ACHN (cell line): ENCODE results near the gene JCAD.
"Not testable (repeated sequence)": the region's sequence is repeated elsewhere in the genome, so short reads cannot be mapped to it uniquely, and the experiment has no call there.

ENCODE experiments used
- DNase-seq: peaks from one replicate; pipeline ENCODE4 v3.0.0-alpha.2; 2015
- in situ Hi-C: cut with HindIII; loops from 2 replicates; pipeline ENCODE4 v1.10.0; 2017; ENCODE audit warnings: low sequenced_read_pairs, low pct_ligation_motif_present, low pct_unique_long_range_greater_than_20kb

JCAD gene

DNA sequence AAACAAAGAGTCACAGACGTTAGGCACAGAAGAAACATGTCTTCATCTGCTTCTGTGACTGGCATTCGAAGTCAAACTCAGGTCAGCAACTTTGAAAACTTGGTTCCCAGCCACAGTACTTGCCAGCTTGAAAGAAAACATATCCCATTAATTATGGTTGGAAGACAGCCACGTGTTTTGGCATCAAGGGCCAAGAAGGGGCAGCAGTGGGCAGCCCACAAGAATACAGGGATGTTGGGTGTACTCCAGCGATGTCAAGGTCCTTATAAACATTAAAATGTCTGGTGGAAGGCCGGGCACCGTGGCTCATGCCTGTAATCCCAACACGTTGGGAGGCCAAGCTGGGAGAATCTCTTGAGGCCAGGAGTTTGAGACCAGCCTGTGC is 29.5 kb downstream of the JCAD start:
- in situ Hi-C loops, result no loop called here
- DNase-seq, result no peak

DNA sequence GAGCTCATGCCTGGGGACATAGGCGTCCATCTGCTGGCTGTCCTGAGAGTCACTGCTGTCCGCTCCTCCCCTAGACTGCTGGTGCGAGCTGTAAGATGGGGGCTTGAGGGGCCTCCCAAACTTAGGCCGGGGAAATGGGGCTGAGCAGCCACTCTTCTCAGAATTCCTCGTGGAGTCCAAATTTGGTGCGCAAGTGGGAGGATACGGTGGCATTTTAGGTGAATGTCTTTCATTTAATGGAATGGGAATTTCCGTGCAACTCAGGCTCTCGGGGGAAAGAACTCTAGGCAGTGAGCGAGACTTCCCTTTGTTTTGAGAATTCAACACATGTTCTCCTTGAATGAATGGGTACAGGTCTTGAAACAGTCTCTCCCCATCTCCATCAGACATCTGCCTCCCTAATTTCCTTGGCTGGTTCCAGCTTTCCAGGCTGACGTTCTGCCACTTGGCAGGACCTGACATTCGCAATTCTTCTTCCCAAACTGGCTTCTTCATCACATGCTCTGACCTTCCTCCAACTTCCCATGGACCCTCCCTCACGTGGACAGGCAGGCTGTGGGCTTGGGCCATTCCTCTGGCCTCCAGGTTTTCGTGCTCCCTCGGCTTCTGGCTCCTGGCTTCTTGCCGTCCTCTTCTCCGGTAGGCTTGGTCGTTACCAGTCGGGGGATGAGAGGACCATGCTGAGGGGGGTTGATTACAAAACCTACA is 30.1 kb downstream of the JCAD start:
- DNase-seq, result no peak
- in situ Hi-C loops, result no loop called here

DNA sequence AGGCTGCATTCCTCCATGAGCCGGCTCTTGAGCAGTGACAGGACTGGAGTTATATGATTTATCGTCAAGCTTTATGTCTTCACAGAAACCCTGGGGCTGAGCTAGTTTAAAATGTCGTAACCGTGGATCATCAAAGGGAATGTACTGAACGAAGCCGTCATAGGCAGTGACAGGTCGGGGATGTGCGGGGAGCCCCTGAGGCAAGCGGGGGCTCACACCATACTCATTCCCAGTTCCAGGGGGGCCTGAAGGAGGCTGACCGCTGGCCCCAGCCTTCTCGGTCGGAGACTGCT is 30.7 kb downstream of the JCAD start:
- DNase-seq, result no peak
- in situ Hi-C loops, result no loop called here

DNA sequence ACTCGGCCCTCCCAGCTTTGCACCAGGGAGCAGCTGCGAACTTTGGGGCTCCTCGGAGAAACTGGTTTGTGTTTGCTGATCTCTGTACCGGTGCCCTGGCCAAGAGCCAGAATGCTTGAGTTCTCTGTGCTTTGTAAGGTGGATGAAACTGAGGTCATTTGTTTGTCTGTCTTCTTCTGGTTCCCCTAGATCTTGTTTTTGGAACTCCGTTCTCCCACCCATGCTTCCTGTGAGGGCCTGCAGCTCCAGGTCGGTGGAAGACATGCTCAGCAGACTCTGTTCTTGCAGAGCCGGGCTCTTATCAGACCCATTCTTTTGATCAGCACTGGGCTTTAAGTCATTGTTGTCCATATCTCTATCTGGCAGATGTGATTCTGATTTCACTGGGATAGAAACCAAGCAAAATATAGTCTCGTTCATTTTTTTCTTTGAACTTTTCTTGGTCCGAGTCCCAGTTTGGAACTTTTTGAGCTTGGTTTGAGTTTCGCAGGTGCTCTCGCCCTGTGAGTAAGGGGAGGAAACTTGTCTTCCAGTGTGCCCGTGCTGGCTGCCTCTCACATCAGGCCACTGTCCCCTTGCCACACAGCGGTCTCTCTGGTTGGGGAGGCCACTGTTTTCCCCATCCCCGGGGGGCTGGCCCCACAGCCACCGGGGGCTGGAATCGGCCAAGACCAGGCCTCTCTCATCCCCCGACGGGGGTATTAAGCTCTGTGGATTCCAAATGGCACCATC is 31.2 kb downstream of the JCAD start:
- in situ Hi-C loops, result no loop called here
- no peak for DNase-seq

DNA sequence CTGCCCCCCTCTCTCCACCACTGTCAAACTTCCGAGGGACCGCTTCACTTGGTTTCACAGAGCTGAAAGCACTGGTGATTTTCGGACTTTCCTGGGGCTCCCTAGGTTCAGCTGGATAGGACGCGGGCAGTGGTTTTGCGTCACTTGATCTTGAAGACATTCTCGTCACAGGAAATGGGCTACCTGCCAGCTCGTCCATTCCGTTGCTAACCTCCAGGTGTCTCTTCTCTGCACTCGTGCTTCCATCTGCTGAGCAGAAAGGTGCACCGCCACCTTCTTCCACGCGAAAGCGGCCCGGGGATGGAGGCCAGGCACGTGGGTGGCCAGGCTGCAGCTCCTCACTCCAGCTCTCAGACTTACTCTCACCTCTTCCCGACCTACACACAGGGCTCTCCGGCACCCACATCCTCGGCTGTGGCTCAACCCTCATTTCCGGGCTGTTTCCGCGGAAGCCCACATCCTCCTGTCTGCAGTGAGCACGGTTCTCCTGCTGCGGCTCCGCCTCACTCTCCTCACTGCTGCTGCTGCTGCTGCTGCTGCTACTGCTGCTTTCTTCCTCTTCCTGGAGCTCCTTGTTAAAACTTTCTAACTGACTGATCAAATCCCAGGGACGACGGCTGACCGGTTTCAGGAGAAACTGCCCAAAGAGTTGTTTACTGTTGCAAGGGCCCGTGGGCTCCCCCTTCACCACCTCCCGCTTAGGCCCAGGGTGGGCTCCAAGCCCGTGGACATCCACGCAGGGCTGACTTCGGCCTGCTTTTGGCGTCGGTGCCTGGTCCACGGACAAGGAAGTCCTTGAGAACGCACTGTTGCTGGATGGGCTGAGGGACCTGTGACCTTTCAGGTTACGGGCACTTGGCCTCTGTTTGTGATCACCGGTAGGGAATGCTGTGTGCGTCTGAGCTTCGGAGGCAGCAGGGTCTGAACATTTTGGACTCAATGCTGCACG is 32.1 kb downstream of the JCAD start:
- in situ Hi-C loops, result no loop called here
- no peak for DNase-seq

DNA sequence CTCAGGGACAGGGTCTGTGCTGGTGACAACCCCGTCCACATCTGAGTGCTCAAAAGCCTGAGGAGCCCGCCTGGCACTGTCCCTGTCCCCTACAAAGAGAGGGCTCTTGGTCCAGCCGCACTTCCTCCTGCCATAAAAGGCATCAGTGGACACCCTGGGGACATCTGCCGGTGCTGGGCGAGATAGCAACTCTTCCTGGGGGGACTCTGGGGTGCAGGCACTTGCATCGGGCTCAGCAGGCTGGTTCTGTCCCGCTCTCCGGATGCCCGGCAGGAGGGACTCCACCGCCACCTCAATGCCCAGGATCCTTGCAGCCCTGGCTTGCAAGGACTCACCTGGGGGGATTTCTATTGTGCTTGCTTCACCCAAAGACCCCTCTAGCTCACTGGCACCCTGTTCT is 32.8 kb downstream of the JCAD start:
- in situ Hi-C loops, result no loop called here

DNA sequence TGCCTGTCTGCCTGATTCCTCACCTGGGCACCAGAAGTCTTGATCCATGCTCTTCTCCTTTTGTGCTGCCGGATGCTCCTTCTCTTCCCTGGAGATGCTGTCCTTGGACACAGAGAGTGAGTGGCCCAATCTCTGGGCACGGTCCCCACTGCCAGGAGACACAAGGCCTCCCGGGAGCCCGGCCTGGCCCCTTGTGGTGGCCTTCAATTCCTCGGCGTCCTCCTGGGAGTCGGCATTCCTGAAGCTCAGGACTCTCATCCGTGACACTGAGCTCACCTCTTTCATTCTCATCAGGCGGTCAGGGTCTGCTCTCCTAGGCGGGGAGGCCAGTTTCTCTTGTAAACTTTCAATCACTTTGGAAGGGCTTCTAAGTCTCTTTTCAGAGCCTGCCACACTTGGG is 33.3 kb downstream of the JCAD start:
- in situ Hi-C loops, result no loop called here
- DNase-seq, result no peak

More for the DNA sequence above, 32.8 kb downstream of the JCAD start:
- DNase-seq, result no peak

DNA sequence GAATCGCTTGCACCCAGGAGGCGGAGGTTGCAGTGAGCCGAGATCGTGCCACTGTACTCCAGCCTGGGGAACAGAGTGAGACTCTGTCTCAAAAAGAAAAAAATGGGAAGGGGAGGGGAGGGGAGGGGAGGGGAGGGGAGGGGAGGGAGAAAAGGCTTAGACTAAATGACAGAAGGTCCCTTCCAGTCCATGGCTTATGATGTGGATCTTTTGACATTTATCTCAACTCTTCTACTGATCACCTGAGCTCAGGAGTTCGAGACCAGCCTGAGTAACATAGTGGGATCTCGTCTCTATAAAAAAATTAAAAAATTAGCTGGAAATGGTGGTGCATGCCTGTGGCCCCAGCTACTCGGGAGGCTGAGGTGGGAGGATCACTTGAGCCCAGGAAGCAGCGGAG is 34.0 kb downstream of the JCAD start:
- in situ Hi-C loops, DNase-seq: not testable (repeated sequence)

DNA sequence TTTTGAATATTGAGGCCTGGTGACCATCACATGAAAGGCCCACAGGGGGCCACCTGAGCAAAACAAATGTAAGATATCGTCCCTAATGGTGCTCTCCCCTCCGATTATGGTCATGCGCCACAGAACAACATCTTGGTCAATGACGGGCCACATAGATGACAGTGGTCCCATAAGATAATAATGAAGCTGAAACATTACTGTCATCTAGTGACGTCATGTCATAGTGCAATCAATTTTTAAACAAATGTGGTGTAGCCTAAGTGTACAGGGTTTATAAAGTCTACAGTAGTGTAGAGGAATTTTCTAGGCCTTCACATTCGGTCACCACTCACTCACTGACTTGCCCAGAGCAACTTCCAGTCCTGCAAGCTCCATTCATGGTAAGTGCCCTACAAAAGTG is 36.8 kb downstream of the JCAD start:
- in situ Hi-C loops, result no loop called here
- no peak for DNase-seq

DNA sequence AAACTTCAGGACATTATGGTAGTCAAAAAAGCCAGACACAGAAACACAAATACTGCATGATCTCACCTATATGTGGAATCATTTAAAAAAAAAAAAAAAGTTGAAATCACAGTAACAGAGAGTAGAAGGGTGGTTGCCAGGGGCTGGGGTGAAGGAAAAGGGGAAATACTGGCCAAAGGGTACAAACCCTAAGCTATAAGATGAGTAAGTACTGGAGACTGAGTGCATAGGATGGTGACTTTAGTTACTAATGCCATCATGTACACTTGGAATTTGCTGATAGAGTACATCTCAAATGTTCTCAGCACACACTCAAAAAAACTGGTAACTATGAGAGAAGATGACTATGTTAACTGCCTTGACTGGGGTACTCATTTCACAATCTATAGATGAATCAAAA is 39.9 kb downstream of the JCAD start:
- DNase-seq, result no peak
- in situ Hi-C loops, result no loop called here

DNA sequence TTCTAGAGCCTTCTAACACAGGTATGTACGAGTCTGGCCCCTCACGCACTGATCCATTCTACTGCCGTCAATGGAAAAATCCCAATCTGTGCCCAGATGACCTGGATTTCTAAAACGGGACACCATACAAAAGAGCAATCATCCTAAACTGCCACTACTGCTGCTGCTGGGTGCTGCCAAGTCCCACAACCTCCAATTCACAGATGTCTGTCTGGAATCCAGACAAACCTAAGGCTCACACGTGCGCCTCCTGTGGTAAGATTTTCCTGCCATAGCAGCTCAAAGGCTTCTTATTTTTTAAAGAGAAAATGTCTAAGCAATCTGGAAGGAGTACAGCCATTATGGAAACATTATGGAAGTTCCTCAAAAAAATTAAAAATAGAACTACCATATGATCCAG is 40.9 kb downstream of the JCAD start:
- in situ Hi-C loops, result no loop called here
- no peak for DNase-seq

DNA sequence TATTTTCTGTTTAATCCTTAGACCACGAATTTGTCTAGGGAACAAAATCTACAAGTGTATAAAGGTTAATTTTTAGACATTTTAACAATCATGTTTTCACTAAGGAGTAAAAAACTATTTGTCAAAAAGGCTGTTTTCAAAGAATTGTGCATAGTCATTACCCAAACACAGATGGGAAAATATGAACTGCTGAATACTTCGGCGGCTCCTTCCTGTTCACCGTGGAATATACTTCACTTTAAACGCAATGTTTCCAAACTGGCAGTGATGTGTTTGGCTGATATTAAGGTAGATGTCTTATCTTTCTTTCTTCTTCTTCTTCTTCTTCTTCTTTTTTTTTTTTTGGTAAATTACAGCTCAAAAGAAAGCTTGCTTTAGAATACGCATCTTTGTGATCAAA is 41.4 kb downstream of the JCAD start:
- in situ Hi-C loops, result no loop called here

DNA sequence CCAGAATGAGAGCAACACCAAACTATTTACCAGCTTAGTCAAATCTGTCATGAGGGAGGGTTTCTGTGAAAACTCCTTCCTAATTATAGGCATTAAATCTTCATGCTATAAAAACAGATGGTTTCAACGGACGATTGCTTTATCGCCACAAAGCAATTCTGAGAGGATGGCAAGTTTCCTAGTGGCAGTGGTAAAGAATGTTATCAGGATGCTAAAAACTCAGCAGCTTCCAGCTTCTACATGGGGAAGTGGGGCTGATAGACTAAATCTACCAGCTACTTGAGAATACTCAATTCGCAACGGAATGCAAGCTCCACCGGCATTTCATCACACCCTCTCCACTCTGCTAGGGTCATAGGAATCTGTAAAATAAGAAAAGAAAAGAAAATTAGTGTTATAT is 41.8 kb downstream of the JCAD start:
- in situ Hi-C loops, result no loop called here
- DNase-seq, result no peak

More for the DNA sequence above, 41.4 kb downstream of the JCAD start:
- DNase-seq, result no peak

DNA sequence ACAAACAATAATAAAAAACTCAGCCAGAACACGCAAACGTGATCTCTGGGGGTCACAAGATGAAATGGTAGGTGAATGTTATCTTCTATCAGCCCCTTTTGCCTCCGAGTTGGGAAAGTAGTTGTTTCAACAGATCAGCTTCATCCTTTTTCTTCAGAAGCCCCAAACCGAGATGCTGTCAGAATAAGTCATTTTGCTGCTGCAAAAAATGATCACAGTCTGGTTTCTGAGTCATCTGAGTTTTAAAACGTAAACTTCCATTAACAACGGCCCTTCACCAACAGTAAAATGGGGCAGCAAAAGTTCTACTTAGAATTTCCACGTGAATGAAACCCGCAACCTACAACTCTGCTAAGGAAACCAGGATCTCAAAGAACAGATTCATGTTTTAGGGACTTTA is 44.9 kb downstream of the JCAD start:
- in situ Hi-C loops, result no loop called here
- DNase-seq, result no peak

DNA sequence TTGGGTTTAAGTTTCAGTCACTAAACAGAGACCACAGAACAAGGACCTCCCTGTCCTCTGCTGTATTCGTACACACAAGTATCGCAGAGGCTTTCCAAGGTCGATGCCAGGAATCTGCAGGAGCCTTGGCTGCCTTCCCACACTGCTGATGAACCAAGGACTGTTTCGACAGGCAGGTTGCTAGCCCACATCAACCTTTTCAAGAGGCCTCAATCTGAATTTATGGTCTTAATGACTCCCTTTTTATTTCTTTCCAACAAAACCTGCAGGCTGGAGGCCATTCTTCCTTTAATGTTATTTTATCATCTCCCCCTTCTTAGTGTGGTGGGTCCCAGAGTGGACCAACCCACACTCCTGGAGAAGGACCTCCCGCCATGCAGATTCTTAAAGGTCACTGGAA is 45.6 kb downstream of the JCAD start:
- no peak for DNase-seq
- in situ Hi-C loops, result no loop called here

DNA sequence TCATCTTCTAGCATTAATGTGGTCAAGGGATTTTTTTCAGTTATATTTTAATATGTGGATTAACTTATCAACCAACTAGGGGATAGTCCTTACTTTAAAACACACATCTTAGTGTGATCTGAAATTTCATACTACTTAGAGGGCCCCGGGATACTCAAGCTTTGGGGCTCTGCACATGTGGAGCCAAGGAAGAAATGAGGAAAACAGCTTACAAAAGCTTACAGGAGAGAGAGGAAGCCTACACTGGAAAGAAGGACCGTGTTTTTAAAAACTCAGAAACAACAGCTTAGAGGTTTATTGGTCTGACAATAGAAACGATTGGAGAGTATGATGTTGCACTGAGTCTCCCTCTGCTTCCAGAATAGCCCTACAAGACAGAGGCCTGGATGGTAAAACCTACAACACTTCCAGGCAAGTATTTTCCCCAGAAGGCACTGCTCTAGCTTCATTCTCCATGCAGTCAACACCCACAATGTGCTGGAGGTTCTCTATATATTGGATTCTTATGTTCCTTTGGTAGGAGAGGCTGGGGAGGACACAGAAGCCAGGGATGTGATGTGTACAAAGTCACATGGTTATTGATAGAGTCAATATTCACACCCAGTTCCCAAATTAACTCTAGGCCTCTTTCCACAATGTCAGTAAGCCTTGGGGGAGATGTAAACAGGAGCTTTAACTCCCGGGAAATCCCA is 47.3 kb downstream of the JCAD start:
- in situ Hi-C loops, result no loop called here
- no peak for DNase-seq

DNA sequence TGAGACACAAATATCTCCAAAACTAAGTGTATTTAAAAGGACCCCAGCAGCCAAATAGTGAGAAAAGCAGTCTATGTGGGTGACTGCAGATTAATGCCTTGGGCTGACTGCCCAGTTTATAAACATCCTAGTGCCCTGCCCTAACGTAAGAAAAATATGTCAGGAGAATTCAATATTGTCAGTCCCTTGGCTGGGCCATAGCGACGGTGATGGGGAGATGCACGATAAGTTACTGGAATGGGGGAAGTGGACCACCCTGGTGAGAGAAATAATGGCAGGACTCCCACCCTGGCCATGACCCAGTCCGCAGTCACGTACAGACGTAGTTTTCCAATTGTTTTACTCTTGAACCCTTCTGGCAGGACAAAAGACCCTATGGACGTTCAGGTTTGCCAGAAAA is 48.0 kb downstream of the JCAD start:
- in situ Hi-C loops, result no loop called here
- DNase-seq, result no peak

DNA sequence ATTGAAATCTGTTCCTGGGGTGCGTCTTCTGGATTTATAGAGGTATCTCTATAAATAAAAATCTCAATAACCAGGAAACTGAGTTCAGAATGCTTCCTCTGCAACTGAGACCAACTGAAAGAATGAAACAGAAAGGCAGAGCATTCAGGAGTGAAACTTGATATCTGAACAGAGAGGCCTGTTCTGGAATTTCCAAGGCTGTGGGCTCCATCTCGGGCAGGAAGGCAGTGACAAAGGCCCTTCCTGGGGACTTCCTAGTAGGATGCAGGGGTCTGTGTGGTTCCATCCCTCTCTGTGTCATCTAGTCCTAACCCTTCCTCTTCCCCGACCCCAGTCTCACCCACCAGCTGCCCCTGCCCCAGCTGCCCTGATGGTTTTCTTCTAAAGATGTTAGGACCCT is 52.0 kb downstream of the JCAD start:
- in situ Hi-C loops, result no loop called here
- DNase-seq, result no peak

DNA sequence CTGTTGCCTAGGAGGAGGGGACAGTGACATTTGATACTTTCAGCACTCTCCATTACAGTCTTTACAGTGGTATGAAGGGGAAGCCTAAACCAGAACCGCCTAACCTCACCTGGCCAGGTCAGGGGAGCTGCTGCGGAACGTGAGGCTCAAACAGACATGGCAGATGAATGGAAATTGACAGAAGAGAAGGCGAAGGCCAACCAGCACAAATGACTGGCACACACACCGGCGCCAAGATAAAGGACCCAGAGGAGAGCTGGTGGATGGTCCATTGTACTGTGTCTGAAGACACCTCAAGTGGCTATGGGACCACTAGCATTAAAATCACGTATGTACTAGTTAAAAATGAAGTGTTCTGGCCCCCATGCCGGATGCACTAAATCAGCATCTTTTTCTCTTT is 53.0 kb downstream of the JCAD start:
- DNase-seq, result no peak
- in situ Hi-C loops, result no loop called here
